HepG2 (cell line): Measurements from ENCODE around the gene FSIP1. TPM values are rescaled to one million over a fixed set of nuclear protein-coding genes. Genes with fewer than 3 reads are reported as not detected.

ENCODE experiments used
- ARNT ChIP-seq: fragments of 450-650 bp; IDR thresholded peaks from 2 replicates; pipeline ENCODE4 v1.6.1; 2017
- CC2D1A ChIP-seq: sonication (generic); formaldehyde crosslinking; IDR thresholded peaks from 2 replicates; pipeline ENCODE4 v1.8.1; 2023; ENCODE audit warnings: mild to moderate bottlenecking, missing genetic modification reagents
- ELF4 ChIP-seq: sonication (generic); formaldehyde crosslinking; IDR thresholded peaks from 2 replicates; pipeline ENCODE4 v1.5.0; 2020; ENCODE audit warnings: missing genetic modification reagents, mild to moderate bottlenecking, moderate library complexity, borderline replicate concordance
- FOXA1 ChIP-seq, 2 experiments: fragments of 450-650 bp in 1 of 2; sonication (generic) in 1 of 2; formaldehyde crosslinking in 1 of 2; IDR thresholded peaks; 2 replicates each; pipeline versions ENCODE4 v1.4.0 to v1.6.1; 2016 to 2020; ENCODE audit warnings: missing genetic modification reagents in 1 of 2
- FOXJ3 ChIP-seq: sonication (generic); formaldehyde crosslinking; IDR thresholded peaks from 2 replicates; pipeline ENCODE4 v1.4.0; 2020; ENCODE audit warnings: missing genetic modification reagents, mild to moderate bottlenecking, borderline replicate concordance
- FOXP1 ChIP-seq, 2 experiments: fragments of 450-650 bp in 1 of 2; IDR thresholded peaks; 2 replicates each; pipeline ENCODE4 v1.6.1; 2017 to 2018; ENCODE audit warnings: antibody characterized with exemption in 1 of 2
- GATAD1 ChIP-seq: IDR thresholded peaks from 2 replicates; pipeline ENCODE4 v1.6.1; 2016; ENCODE audit warnings: missing genetic modification reagents, missing compliant biosample characterization
- HMG20A ChIP-seq: IDR thresholded peaks from 2 replicates; pipeline ENCODE4 v1.6.1; 2016; ENCODE audit warnings: borderline replicate concordance
- HOXA5 ChIP-seq: sonication (generic); formaldehyde crosslinking; IDR thresholded peaks from 2 replicates; pipeline ENCODE4 v1.4.0; 2020; ENCODE audit warnings: missing genetic modification reagents
- JDP2 ChIP-seq: sonication (generic); formaldehyde crosslinking; IDR thresholded peaks from 2 replicates; pipeline ENCODE4 v1.8.1; 2022; ENCODE audit warnings: missing genetic modification reagents, borderline replicate concordance
- NCOA2 ChIP-seq: sonication (generic); formaldehyde crosslinking; IDR thresholded peaks from 2 replicates; pipeline ENCODE4 v1.8.0; 2022; ENCODE audit warnings: inconsistent platforms
- SALL1 ChIP-seq: sonication (generic); formaldehyde crosslinking; IDR thresholded peaks from 2 replicates; pipeline ENCODE4 v1.8.0; 2022; ENCODE audit warnings: mild to moderate bottlenecking, missing genetic modification reagents
- SYNCRIP ChIP-seq: fragments of 200-400 bp; formaldehyde crosslinking; IDR thresholded peaks from 2 replicates; pipeline ENCODE4 v1.6.1; 2018; ENCODE audit warnings: mild to moderate bottlenecking, low read depth, low read length; ENCODE audit not compliant: insufficient read depth
- TFAP4 ChIP-seq: sonication (generic); IDR thresholded peaks from 2 replicates; pipeline ENCODE4 v1.6.1; 2016; ENCODE audit warnings: low read depth, borderline replicate concordance
- XRCC5 ChIP-seq: fragments of 200-400 bp; formaldehyde crosslinking; optimal IDR thresholded peaks from 2 replicates; pipeline ENCODE3; 2017; ENCODE audit warnings: mild to moderate bottlenecking, low read length
- ZBTB7B ChIP-seq: sonication (generic); formaldehyde crosslinking; IDR thresholded peaks from 2 replicates; pipeline ENCODE4 v1.4.0; 2020; ENCODE audit warnings: missing genetic modification reagents
- ZFP37 ChIP-seq: sonication (generic); formaldehyde crosslinking; IDR thresholded peaks from 2 replicates; pipeline ENCODE4 v1.4.0; 2020; ENCODE audit warnings: missing genetic modification reagents, borderline replicate concordance
- ZFP90 ChIP-seq: sonication (generic); formaldehyde crosslinking; IDR thresholded peaks from 2 replicates; pipeline ENCODE4 v1.8.0; 2022; ENCODE audit warnings: missing genetic modification reagents, mild to moderate bottlenecking, inconsistent platforms, borderline replicate concordance
- ZNF251 ChIP-seq: sonication (generic); formaldehyde crosslinking; IDR thresholded peaks from 2 replicates; pipeline ENCODE4 v1.9.0; 2021; ENCODE audit warnings: mild to moderate bottlenecking, missing genetic modification reagents
- ZNF317 ChIP-seq: sonication (generic); formaldehyde crosslinking; IDR thresholded peaks from 2 replicates; pipeline ENCODE4 v1.5.0; 2020; ENCODE audit warnings: mild to moderate bottlenecking, missing genetic modification reagents
- ZNF431 ChIP-seq: sonication (generic); formaldehyde crosslinking; IDR thresholded peaks from 2 replicates; pipeline ENCODE4 v1.9.0; 2022; ENCODE audit warnings: missing genetic modification reagents, low read depth, mild to moderate bottlenecking, borderline replicate concordance
- ZNF773 ChIP-seq: sonication (generic); formaldehyde crosslinking; IDR thresholded peaks from 2 replicates; pipeline ENCODE4 v1.4.0; 2020; ENCODE audit warnings: missing genetic modification reagents, borderline replicate concordance
- ZSCAN21 ChIP-seq: sonication (generic); formaldehyde crosslinking; IDR thresholded peaks from 2 replicates; pipeline ENCODE4 v1.8.0; 2022; ENCODE audit warnings: mild to moderate bottlenecking, missing genetic modification reagents, moderate library complexity, borderline replicate concordance
- polyA plus RNA-seq, 8 experiments: library from polyadenylated mRNA; depleted of rRNA in 3 of 8; stranded (reverse) in 7 of 8; unstranded in 1 of 8; fragments of >200 nt; fragmentation: Illumina TruSeq in 4 of 8; extraction: Trizol in 4 of 8; gene quantifications; 2 replicates each; pipeline versions ENCODE4 v1.2.1 to v1.2.3, GENCODE V29; 2011 to 2016; ENCODE audit warnings: low read depth in 4 of 8, missing spikeins in 1 of 8, mixed read lengths in 1 of 8; ENCODE audit not compliant: insufficient read depth in 1 of 8
- total RNA-seq, 5 experiments: library from RNA; depleted of rRNA; stranded (reverse); fragments of >200 nt; fragmentation: Illumina TruSeq; extraction: Trizol; gene quantifications; 2 replicates each; pipeline ENCODE4 v1.2.3, GENCODE V29; 2016; ENCODE audit warnings: low read depth in 1 of 5
- TF ChIP-seq, protein P1 (sequence below): sonication (generic); formaldehyde crosslinking; IDR thresholded peaks from 2 replicates; pipeline ENCODE4 v1.5.0; 2020; ENCODE audit warnings: mild to moderate bottlenecking, missing genetic modification reagents
- TF ChIP-seq, protein P2 (sequence below): sonication (generic); formaldehyde crosslinking; IDR thresholded peaks from 2 replicates; pipeline ENCODE4 v1.4.0; 2020; ENCODE audit warnings: missing genetic modification reagents, borderline replicate concordance
- TF ChIP-seq, protein P3 (sequence below): IDR thresholded peaks from 2 replicates; pipeline ENCODE4 v1.6.1; 2012; ENCODE audit warnings: inconsistent platforms

Gene FSIP1
- total and polyA plus RNA-seq, 2 of the 13 experiments (the other 11 are each of a cell fraction or from before 2014, with no cell fraction given), result 0.18 TPM; not detected in 1

GRCh38 chr15:39787479-39787878, 4.8 kb upstream of the FSIP1 start (continued):
- TF ChIP-seq, protein P1, sequence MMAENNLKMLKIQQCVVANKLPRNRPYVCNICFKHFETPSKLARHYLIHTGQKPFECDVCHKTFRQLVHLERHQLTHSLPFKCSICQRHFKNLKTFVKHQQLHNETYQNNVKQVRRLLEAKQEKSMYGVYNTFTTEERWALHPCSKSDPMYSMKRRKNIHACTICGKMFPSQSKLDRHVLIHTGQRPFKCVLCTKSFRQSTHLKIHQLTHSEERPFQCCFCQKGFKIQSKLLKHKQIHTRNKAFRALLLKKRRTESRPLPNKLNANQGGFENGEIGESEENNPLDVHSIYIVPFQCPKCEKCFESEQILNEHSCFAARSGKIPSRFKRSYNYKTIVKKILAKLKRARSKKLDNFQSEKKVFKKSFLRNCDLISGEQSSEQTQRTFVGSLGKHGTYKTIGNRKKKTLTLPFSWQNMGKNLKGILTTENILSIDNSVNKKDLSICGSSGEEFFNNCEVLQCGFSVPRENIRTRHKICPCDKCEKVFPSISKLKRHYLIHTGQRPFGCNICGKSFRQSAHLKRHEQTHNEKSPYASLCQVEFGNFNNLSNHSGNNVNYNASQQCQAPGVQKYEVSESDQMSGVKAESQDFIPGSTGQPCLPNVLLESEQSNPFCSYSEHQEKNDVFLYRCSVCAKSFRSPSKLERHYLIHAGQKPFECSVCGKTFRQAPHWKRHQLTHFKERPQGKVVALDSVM (CRISPR knock-in tag), result peak; percentile 55; the same call in 1 of the 2 replicates
- no peak for TF ChIP-seq ZNF773 (CRISPR knock-in tag)
- peak; percentile 35 for TF ChIP-seq XRCC5
- TF ChIP-seq ZFP37 (CRISPR knock-in tag), result 0 out of 2 replicates have a peak, but pooled peaks have one; percentile 55
- TF ChIP-seq ZBTB7B, result peak; percentile 59; the same call in 1 of the 2 replicates
- TF ChIP-seq SYNCRIP, result no peak
- TF ChIP-seq SALL1 (CRISPR knock-in tag), result peak; percentile 36
- no peak for TF ChIP-seq HOXA5 (CRISPR knock-in tag)
- TF ChIP-seq ZNF251 (CRISPR knock-in tag), result no peak
- TF ChIP-seq, protein P2, sequence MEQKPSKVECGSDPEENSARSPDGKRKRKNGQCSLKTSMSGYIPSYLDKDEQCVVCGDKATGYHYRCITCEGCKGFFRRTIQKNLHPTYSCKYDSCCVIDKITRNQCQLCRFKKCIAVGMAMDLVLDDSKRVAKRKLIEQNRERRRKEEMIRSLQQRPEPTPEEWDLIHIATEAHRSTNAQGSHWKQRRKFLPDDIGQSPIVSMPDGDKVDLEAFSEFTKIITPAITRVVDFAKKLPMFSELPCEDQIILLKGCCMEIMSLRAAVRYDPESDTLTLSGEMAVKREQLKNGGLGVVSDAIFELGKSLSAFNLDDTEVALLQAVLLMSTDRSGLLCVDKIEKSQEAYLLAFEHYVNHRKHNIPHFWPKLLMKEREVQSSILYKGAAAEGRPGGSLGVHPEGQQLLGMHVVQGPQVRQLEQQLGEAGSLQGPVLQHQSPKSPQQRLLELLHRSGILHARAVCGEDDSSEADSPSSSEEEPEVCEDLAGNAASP (CRISPR knock-in tag), result 0 out of 2 replicates have a peak, but pooled peaks have one; percentile 7
- TF ChIP-seq ARNT, result no peak
- 0 out of 2 replicates have a peak, but pooled peaks have one; percentile 31 for TF ChIP-seq NCOA2 (CRISPR knock-in tag)
- peak; percentile 46; the same call in 1 of the 2 replicates for TF ChIP-seq GATAD1 (CRISPR knock-in tag)
- TF ChIP-seq ZSCAN21 (CRISPR knock-in tag), result no peak
- TF ChIP-seq FOXP1 (IDR thresholded peaks at IDR 0.05), result no peak
- TF ChIP-seq FOXP1 (CRISPR knock-in tag; IDR thresholded peaks at IDR 0.05), result peak; percentile 56
- no peak for TF ChIP-seq CC2D1A
- TF ChIP-seq TFAP4, result peak; percentile 88
- 0 out of 2 replicates have a peak, but pooled peaks have one; percentile 21 for TF ChIP-seq ZFP90 (CRISPR knock-in tag)
- peak; percentile 28; the same call in 1 of the 2 replicates for TF ChIP-seq HMG20A (CRISPR knock-in tag)
- TF ChIP-seq JDP2, result no peak
- peak; percentile 62; the same call in 1 of the 2 replicates for TF ChIP-seq FOXJ3 (CRISPR knock-in tag)
- no peak for TF ChIP-seq FOXA1 (IDR thresholded peaks at IDR 0.05)
- TF ChIP-seq FOXA1 (CRISPR knock-in tag; IDR thresholded peaks at IDR 0.05), result peak; percentile 78
- peak; percentile 60; the same call in 1 of the 2 replicates for TF ChIP-seq ZNF317 (CRISPR knock-in tag)
- TF ChIP-seq, protein P3, sequence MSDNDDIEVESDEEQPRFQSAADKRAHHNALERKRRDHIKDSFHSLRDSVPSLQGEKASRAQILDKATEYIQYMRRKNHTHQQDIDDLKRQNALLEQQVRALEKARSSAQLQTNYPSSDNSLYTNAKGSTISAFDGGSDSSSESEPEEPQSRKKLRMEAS, result peak; percentile 25; the same call in 1 of the 2 replicates
- TF ChIP-seq ELF4 (CRISPR knock-in tag), result no peak
- TF ChIP-seq ZNF431, result peak; percentile 80; the same call in 1 of the 2 replicates
